Skin of body (tissue), 2 donors: Measurements from ENCODE around the gene TRIM45. TPM values are rescaled to one million over a fixed set of nuclear protein-coding genes. Genes with fewer than 3 reads are reported as not detected.

ENCODE experiments used
- small RNA-seq: library from RNA; depleted of rRNA; stranded (forward); fragments of <200 nt; gene quantifications from one replicate; pipeline ENCODE3, GENCODE V24; 2014; ENCODE audit warnings: low replicate concordance
- total RNA-seq: library from RNA; depleted of rRNA; stranded (reverse); fragments of >200 nt; gene quantifications from one replicate; pipeline ENCODE4 v1.2.3, GENCODE V29; 2014

The TRIM45 gene
- total RNA-seq, 1 donor from 2014 or later, result 6.9 TPM

Small RNAs within 50 kb of the gene (small RNA-seq; reads per million reads assigned to genes)
- gene MIR942, result 1.7 reads per million, percentile 84 among the genes with 10 or more reads in this experiment

Other genes starting within 250 kb of the TRIM45 start
- 113 TPM for gene PTGFRN, start 211.8 kb downstream of the TRIM45 start, total RNA-seq
- gene CD101, start 120.0 kb downstream of the TRIM45 start, total RNA-seq, result 1.8 TPM
- 17.0 TPM for gene TTF2, start 61.4 kb downstream of the TRIM45 start, total RNA-seq
- gene VTCN1, start 89.2 kb upstream of the TRIM45 start, total RNA-seq, result 6.5 TPM
- 37.4 TPM for gene MAN1A2, start 245.7 kb upstream of the TRIM45 start, total RNA-seq